ENCODE measurements around the gene TH. TPM values are rescaled to one million over a fixed set of nuclear protein-coding genes. Genes with fewer than 3 reads are reported as not detected.

TH gene
- total and polyA plus RNA-seq, 2 of the 8 experiments (the other 6 are each of a cell fraction or from before 2014, with no cell fraction given): 0.09 TPM; not detected in 1

GRCh38 chr11:2140411-2141400 is 30.9 kb downstream of the TH start (continued):
- TF ChIP-seq GABPA (IDR thresholded peaks at IDR 0.05; ENCODE audit: borderline replicate concordance, insufficient read depth, low read length) (no peak), SP4 (IDR thresholded peaks at IDR 0.05; ENCODE audit: low read length) (no peak), RAD21 (IDR thresholded peaks at IDR 0.05 in 1 of 2, conservative IDR thresholded peaks at IDR 0.05 in 1 of 2; ENCODE audit: low read depth in 2 of 2, low read length in 2 of 2) (peak in 1 of 2 experiments; percentile 19; a peak in 1 of 4 replicates), KDM1A (IDR thresholded peaks at IDR 0.05; ENCODE audit: borderline replicate concordance, low read length) (no peak), SUZ12 (IDR thresholded peaks at IDR 0.05; ENCODE audit: low read length) (peak; percentile 98), CHD7 (IDR thresholded peaks at IDR 0.05; ENCODE audit: insufficient replicate concordance, low read length) (no peak), SP2 (IDR thresholded peaks at IDR 0.05; ENCODE audit: low read length) (no peak), NRF1 (IDR thresholded peaks at IDR 0.05; ENCODE audit: low read depth, low read length) (no peak)
